AG04450 (cell line): Measurements from ENCODE around the gene CDC26. TPM values are rescaled to one million over a fixed set of nuclear protein-coding genes. Genes with fewer than 3 reads are reported as not detected.

ENCODE experiments used
- CTCF ChIA-PET: fragments of 300-600, 350-600 bp; formaldehyde crosslinking; extraction: SDS; loops from one replicate; lab custom pipeline; 2022; ENCODE audit warnings: antibody characterized with exemption, inconsistent platforms; lab: Charles Lee
- POLR2A ChIA-PET: fragments of 350-600 bp; formaldehyde crosslinking; extraction: SDS; loops from one replicate; lab custom pipeline; 2021; ENCODE audit warnings: antibody characterized with exemption, inconsistent platforms; lab: Yijun Ruan, JAX
- DNase-seq: peaks from one replicate; pipeline ENCODE4 v3.0.0-alpha.2; 2011; ENCODE audit warnings: low read depth, low spot score
- H3K27ac ChIP-seq: one replicate; pipeline ENCODE4 v1.5.1; 2012; ENCODE audit warnings: low read depth, low read length, control low read depth
- H3K27me3 ChIP-seq: one replicate; pipeline ENCODE4 v1.6.0; 2012; ENCODE audit warnings: low read length; ENCODE audit not compliant: control insufficient read depth, insufficient read depth
- H3K4me3 ChIP-seq: 2 replicates; pipeline ENCODE4 v1.5.1; 2011; ENCODE audit warnings: mild to moderate bottlenecking, low read depth, low read length, control low read depth
- H3K9me3 ChIP-seq: 2 replicates; pipeline ENCODE4 v1.5.1; 2012; ENCODE audit warnings: low read length; ENCODE audit not compliant: control insufficient read depth, insufficient read depth
- CTCF ChIP-seq: IDR thresholded peaks from 2 replicates; pipeline ENCODE4 v1.5.1; 2011; ENCODE audit warnings: low read depth, low read length, control low read depth, inconsistent platforms
- polyA plus RNA-seq: library from polyadenylated mRNA; depleted of rRNA; stranded (reverse); fragments of >200 nt; gene quantifications from 2 replicates; pipeline ENCODE4 v1.2.3, GENCODE V29; 2011

The CDC26 gene
- polyA plus RNA-seq, 1 experiment = 52.6 TPM

- ChIA-PET POLR2A (no interaction called here), CTCF (no interaction called here)
- peaks cover 2% of the 10 kb centered on the region; the same call in 1 of the 2 replicates for H3K9me3 ChIP-seq
- no peak within 1 kb of the TSS for H3K4me3 ChIP-seq
- H3K27ac ChIP-seq = no peak within 1 kb of the TSS
- peaks cover 33% of the 10 kb centered on the region for H3K27me3 ChIP-seq
- DNase-seq = no peak
- TF ChIP-seq CTCF = no peak
Observed at GRCh38 chr9:113302792-113303418, 27.5 kb upstream of the CDC26 start, which contains the start of gene RNF183. TSS of gene RNF183 (minus strand) at chr9:113303376. CDS start at chr9:113298184, 5,192 bp downstream.

- peaks cover 33% of the 10 kb centered on the region for H3K27me3 ChIP-seq
- DNase-seq = no peak
- ChIA-PET CTCF (no interaction called here), POLR2A (no interaction called here)
- H3K9me3 ChIP-seq = peaks cover 2% of the 10 kb centered on the region; the same call in 1 of the 2 replicates
- no peak for TF ChIP-seq CTCF
- H3K4me3 ChIP-seq = no peak overlapping the region
- H3K27ac ChIP-seq = no peak overlapping the region
Observed at GRCh38 chr9:113301548-113301947, 26.2 kb upstream of the CDC26 start.

GRCh38 chr9:113299800-113300292 lies 24.5 kb upstream of the CDC26 start:
- H3K27ac ChIP-seq = no peak overlapping the region
- TF ChIP-seq CTCF = no peak
- peaks cover 2% of the 10 kb centered on the region; the same call in 1 of the 2 replicates for H3K9me3 ChIP-seq
- ChIA-PET CTCF (no interaction called here), POLR2A (interaction anchor here (0.7 kb wide), 1 partner anchor 110 kb away, joined by 3 read pairs; the partner anchor contains the start of genes C9orf43 and POLE3)
- H3K27me3 ChIP-seq = peaks cover 31% of the 10 kb centered on the region
- no peak for DNase-seq
- H3K4me3 ChIP-seq = no peak overlapping the region

DNA sequence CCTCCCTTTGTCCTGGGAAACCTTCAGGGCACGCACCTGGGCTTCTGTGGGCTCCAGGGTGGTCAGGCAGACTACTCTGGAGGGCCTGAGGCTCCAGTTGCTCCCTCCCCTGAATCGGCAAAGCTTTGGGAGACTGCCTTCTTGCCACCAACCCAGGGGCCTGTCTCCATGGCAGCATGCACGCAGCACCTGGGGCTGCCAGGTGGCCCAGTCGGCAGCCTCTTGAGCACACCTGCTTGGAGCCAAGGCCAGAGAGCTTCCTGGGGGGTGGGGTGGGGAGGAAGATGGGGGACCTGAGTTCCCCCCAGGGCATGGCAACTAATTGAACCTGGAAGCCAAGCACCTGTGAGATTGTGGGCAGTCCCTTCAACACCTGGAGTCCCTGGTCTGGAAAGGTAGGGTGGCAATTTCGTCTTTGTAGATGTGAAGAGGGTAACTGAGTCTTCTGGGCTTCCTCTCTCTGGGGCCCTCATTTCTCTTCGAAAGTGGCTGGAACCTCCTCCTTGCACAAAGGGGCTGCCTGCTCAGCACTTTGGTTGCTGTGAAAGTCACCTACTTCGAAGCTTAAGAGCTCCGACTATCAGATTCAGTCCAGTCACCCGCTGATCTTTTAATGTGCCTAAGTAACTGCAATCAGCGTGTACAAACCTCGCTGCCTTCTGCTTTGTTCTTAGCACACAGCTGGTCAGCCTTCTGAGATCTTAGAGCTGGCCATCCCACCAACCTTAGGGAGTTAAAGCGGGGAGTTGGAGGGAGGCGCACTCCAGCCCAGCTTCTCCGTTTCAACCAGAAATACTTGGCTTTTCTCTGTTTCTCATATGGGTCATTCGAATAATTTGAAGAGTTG lies 23.8 kb upstream of the CDC26 start:
- Histone ChIP-seq H3K27me3 (peaks cover 27% of the 10 kb centered on the region), H3K27ac (no peak overlapping the region), H3K9me3 (peaks cover 2% of the 10 kb centered on the region; the same call in 1 of the 2 replicates), H3K4me3 (no peak overlapping the region)
- CTCF ChIA-PET = no interaction called here
- TF ChIP-seq CTCF = no peak
- POLR2A ChIA-PET = interaction anchor here (0.7 kb wide), 1 partner anchor 111 kb away, joined by 3 read pairs; the partner anchor contains the start of genes C9orf43 and POLE3
- DNase-seq = no peak
